H1 (cell line): ENCODE data around the gene ATF7IP.

ENCODE experiments used
- CHD1 ChIP-seq: IDR thresholded peaks from 2 replicates; pipeline ENCODE4 v1.6.1; 2012; ENCODE audit warnings: low read depth, low read length, improper control_type of control experiment
- RFX5 ChIP-seq: IDR thresholded peaks from 2 replicates; pipeline ENCODE4 v1.6.1; 2011; ENCODE audit warnings: low read depth, low read length, improper control_type of control experiment, borderline replicate concordance

- TF ChIP-seq RFX5, result no peak
- no peak for TF ChIP-seq CHD1
Measured at GRCh38 chr12:14325716-14326343, 39.7 kb upstream of the ATF7IP start.
